ENCODE results near the gene SCAMP4.

The SCAMP4 gene

GRCh38 chr19:1917926-1918325, 12.7 kb downstream of the SCAMP4 start:
- DNase-seq (ENCODE audit: low read depth in 1 of 2, low spot score in 1 of 2), result no peak
- H3K27ac ChIP-seq (replicated peaks), result no peak overlapping the region
- H3K4me3 ChIP-seq (replicated peaks; ENCODE audit: insufficient read depth, low read length), result no peak overlapping the region
- TF ChIP-seq GABPA (IDR thresholded peaks at IDR 0.05; ENCODE audit: low read depth), result no peak
- no peak for TF ChIP-seq POLR2AphosphoS5 (IDR thresholded peaks at IDR 0.05; ENCODE audit: low read depth)
- no peak for TF ChIP-seq SPI1 (IDR thresholded peaks at IDR 0.05; ENCODE audit: borderline replicate concordance, low read depth)
- no peak for TF ChIP-seq CTCF (IDR thresholded peaks at IDR 0.05; ENCODE audit: insufficient read depth, low read length)
- TF ChIP-seq REST (IDR thresholded peaks at IDR 0.05; ENCODE audit: insufficient replicate concordance, low read depth), result no peak
- no peaks in the 10 kb centered on the region for H3K27me3 ChIP-seq (ENCODE audit: insufficient read depth, poor library complexity, severe bottlenecking)

GRCh38 chr19:1918975-1919374, 13.8 kb downstream of the SCAMP4 start:
- Histone ChIP-seq H3K4me3 (replicated peaks; ENCODE audit: insufficient read depth, low read length) (no peak overlapping the region), H3K27me3 (ENCODE audit: insufficient read depth, poor library complexity, severe bottlenecking) (no peaks in the 10 kb centered on the region), H3K27ac (replicated peaks) (no peak overlapping the region)
- DNase-seq (ENCODE audit: low read depth in 1 of 2, low spot score in 1 of 2), result no peak
- TF ChIP-seq GABPA (IDR thresholded peaks at IDR 0.05; ENCODE audit: low read depth) (no peak), CTCF (IDR thresholded peaks at IDR 0.05; ENCODE audit: insufficient read depth, low read length) (no peak), POLR2AphosphoS5 (IDR thresholded peaks at IDR 0.05; ENCODE audit: low read depth) (no peak), SPI1 (IDR thresholded peaks at IDR 0.05; ENCODE audit: borderline replicate concordance, low read depth) (no peak), REST (IDR thresholded peaks at IDR 0.05; ENCODE audit: insufficient replicate concordance, low read depth) (no peak)

- no peak overlapping the region for H3K4me3 ChIP-seq (replicated peaks; ENCODE audit: insufficient read depth, low read length)
- no peak for DNase-seq (ENCODE audit: low read depth in 1 of 2, low spot score in 1 of 2)
- TF ChIP-seq GABPA (IDR thresholded peaks at IDR 0.05; ENCODE audit: low read depth), result no peak
- no peak for TF ChIP-seq SPI1 (IDR thresholded peaks at IDR 0.05; ENCODE audit: borderline replicate concordance, low read depth)
- TF ChIP-seq CTCF (IDR thresholded peaks at IDR 0.05; ENCODE audit: insufficient read depth, low read length), result no peak
- no peak for TF ChIP-seq REST (IDR thresholded peaks at IDR 0.05; ENCODE audit: insufficient replicate concordance, low read depth)
- no peak for TF ChIP-seq POLR2AphosphoS5 (IDR thresholded peaks at IDR 0.05; ENCODE audit: low read depth)
- H3K27ac ChIP-seq (replicated peaks), result no peak overlapping the region
- no peaks in the 10 kb centered on the region for H3K27me3 ChIP-seq (ENCODE audit: insufficient read depth, poor library complexity, severe bottlenecking)
Measured at GRCh38 chr19:1920644-1921043, 15.4 kb downstream of the SCAMP4 start.
